NB4 (cell line): Measurements from ENCODE around the gene PDE5A.
"Not testable (repeated sequence)": the region's sequence is repeated elsewhere in the genome, so short reads cannot be mapped to it uniquely, and the experiment has no call there.

Source experiments
- DNase-seq: peaks from one replicate; pipeline ENCODE4 v3.0.0; 2010; ENCODE audit warnings: low read depth
- H3K4me3 ChIP-seq: one replicate; pipeline ENCODE4 v1.5.1; 2011; ENCODE audit warnings: mild to moderate bottlenecking, low read depth, low read length, moderate library complexity
- MAX ChIP-seq: IDR thresholded peaks from 2 replicates; pipeline ENCODE4 v1.6.1; 2011; ENCODE audit warnings: low read depth, low read length
- MYC ChIP-seq: IDR thresholded peaks from 2 replicates; pipeline ENCODE4 v1.6.1; 2011; ENCODE audit warnings: low read depth, low read length
- POLR2A ChIP-seq: IDR thresholded peaks from 2 replicates; pipeline ENCODE4 v1.6.1; 2011; ENCODE audit warnings: mild to moderate bottlenecking; ENCODE audit not compliant: insufficient read length; ENCODE audit errors: extremely low read depth

Gene PDE5A

DNA sequence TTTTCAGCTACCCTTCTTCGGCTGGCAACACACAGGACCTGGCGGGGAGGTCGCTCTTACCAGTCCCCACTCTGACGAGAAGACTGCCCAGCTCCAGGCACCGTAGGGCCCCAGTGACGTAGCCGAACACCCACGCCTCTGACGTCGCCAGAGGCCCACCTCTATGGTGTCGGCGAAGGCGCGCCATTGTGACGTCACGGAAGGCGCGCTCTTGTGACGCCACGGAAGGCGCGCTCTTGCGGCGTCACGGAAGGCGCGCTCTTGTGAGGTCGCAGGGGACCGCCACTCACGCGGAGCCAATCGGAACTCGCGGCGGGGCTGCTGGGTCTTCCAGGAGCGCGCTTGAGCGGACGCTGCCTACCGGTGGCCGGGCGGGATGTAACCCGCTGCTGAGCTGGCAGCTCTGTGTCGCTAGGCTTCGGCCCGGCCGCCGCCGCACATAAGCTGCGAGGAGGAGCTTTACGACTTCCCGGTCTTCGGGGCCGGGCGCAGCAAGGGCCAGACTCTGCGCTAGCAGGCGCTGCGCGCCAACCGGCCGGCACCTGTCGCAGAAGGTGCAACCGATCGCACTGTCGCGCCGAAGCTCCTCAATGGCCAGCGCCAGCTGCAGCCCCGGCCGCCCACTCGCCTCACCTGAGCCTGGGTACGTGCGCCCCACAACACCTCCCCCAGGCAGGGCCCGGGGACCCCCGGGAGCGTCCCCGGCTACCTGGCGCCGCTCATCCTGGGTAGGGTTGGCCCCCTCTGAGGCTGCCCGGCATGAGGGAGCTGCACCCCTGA is 173.9 kb downstream of the PDE5A start:
- TF ChIP-seq MAX (peak; percentile 24; the same call in 1 of the 2 replicates), POLR2A (peak; percentile 51), MYC (0 out of 2 replicates have a peak, but pooled peaks have one; percentile 8)
- peak; percentile 97 for DNase-seq
- H3K4me3 ChIP-seq: peak overlapping the region; percentile 62

GRCh38 chr4:119454151-119454490 is 174.5 kb downstream of the PDE5A start:
- not testable (repeated sequence) for DNase-seq
- peak overlapping the region; percentile 56 for H3K4me3 ChIP-seq

- not testable (repeated sequence) for H3K4me3 ChIP-seq, DNase-seq
Observed at GRCh38 chr4:119453286-119453685, 175.3 kb downstream of the PDE5A start.

- H3K4me3 ChIP-seq, DNase-seq: not testable (repeated sequence)
Observed at GRCh38 chr4:119449851-119450250, 178.8 kb downstream of the PDE5A start.
